ENCODE measurements around the gene ADAMTS2. TPM values are rescaled to one million over a fixed set of nuclear protein-coding genes. Genes with fewer than 3 reads are reported as not detected.
A peak's percentile ranks its signal among the peaks of the same experiment; 100 is the strongest.

ADAMTS2 gene
- total and polyA plus RNA-seq, 2 of the 4 experiments (the other 2 are of a cell fraction) = 19.0 to 58.8 TPM

GRCh38 chr5:179263391-179264052 lies 81.7 kb downstream of the ADAMTS2 start:
- Histone ChIP-seq H3K27ac (ENCODE audit: insufficient read depth, low read length) (0 out of 2 replicates have a peak overlapping the region, but pooled peaks have one; percentile 6), H2BK15ac (ENCODE audit: low read depth, low read length) (no peak overlapping the region; the same call in 2 of the 3 replicates), H3K79me1 (ENCODE audit: low read depth in 1 of 2, low read length in 2 of 2) (peaks cover 28 to 87% of the 10 kb centered on the region in 2 experiments), H3K18ac (ENCODE audit: low read depth, low read length) (no peak overlapping the region), H3K56ac (ENCODE audit: extremely low read depth, insufficient read depth, low read length) (no peak overlapping the region), H4K91ac (ENCODE audit: insufficient read depth, low read depth, low read length) (peak overlapping the region; percentile 99), H4K20me1 (ENCODE audit: insufficient read depth, low read length) (no peaks in the 10 kb centered on the region; the same call in 1 of the 2 replicates), H2BK5ac (ENCODE audit: low read depth, low read length, poor library complexity, severe bottlenecking) (peak overlapping the region; percentile 22), H3K14ac (replicated peaks; ENCODE audit: low read depth, low read length) (no peak overlapping the region), H2AK9ac (replicated peaks; ENCODE audit: low read depth, low read length, poor library complexity) (peak overlapping the region; percentile 79), H3K4ac (ENCODE audit: low read depth, low read length) (peak overlapping the region; percentile 0), H3K9me1 (ENCODE audit: insufficient read depth, low read length) (peaks cover 35% of the 10 kb centered on the region; the same call in 1 of the 2 replicates), H2BK20ac (ENCODE audit: low read depth, low read length) (0 out of 2 replicates have a peak overlapping the region, but pooled peaks have one; percentile 92), H2AK5ac (ENCODE audit: low read depth, low read length) (peak overlapping the region; percentile 89), H3K4me3 (ENCODE audit: insufficient read depth, low read depth, low read length) (no peak overlapping the region), H3K9me3 (ENCODE audit: control insufficient read depth, insufficient read depth, low read length) (no peaks in the 10 kb centered on the region), H4K8ac (ENCODE audit: low read depth in 2 of 2, low read length in 2 of 2) (no peak overlapping the region), H4K5ac (ENCODE audit: low read depth, low read length) (no peak overlapping the region), H3K23ac (ENCODE audit: low read depth, low read length) (no peak overlapping the region), H3K4me1 (ENCODE audit: control insufficient read depth, insufficient read depth, low read length) (peaks cover 49% of the 10 kb centered on the region), H2AFZ (replicated peaks; ENCODE audit: low read length, poor library complexity) (no peak overlapping the region), H3K27me3 (ENCODE audit: control insufficient read depth, insufficient read depth, low read length) (no peaks in the 10 kb centered on the region), H3K36me3 (ENCODE audit: control insufficient read depth, insufficient read depth, low read length) (no peaks in the 10 kb centered on the region; the same call in 1 of the 2 replicates), H3K9ac (ENCODE audit: low read depth, low read length) (no peak overlapping the region), H3K4me2 (ENCODE audit: low read depth, low read length) (no peak overlapping the region), H2BK120ac (ENCODE audit: low read depth, low read length) (peak overlapping the region; percentile 2; the same call in 1 of the 2 replicates)
- ATAC-seq (ENCODE audit: low read depth) (no peak), DNase-seq (no peak)
- WGBS, 2 experiments (ENCODE audit: extremely low coverage in 2 of 2, insufficient read length in 1 of 2) = 94% methylated on average over 13 of the region's 23 CpGs; no CpG with 5 or more reads in 1 of the 2 experiments
- POLR2A ChIA-PET (ENCODE audit: unreplicated experiment) = no interaction called here
- intact Hi-C loops (cut with micrococcal nuclease) (no loop called here), in situ Hi-C loops (cut with MboI; ENCODE audit: low sequenced_read_pairs) (no loop called here), dilution Hi-C loops (cut with HindIII; ENCODE audit: low sequenced_read_pairs, unreplicated experiment) (no loop called here)
- TF ChIP-seq ELK1 (IDR thresholded peaks at IDR 0.05; ENCODE audit: borderline replicate concordance, low read depth, low read length) (no peak), FOS (IDR thresholded peaks at IDR 0.05; ENCODE audit: low read depth, low read length) (no peak), CTCF (conservative IDR thresholded peaks at IDR 0.05; ENCODE audit: low read depth, low read length) (no peak), USF2 (IDR thresholded peaks at IDR 0.05; ENCODE audit: low read depth, low read length) (no peak), RFX5 (IDR thresholded peaks at IDR 0.05; ENCODE audit: low read depth, low read length) (no peak), MXI1 (IDR thresholded peaks at IDR 0.05; ENCODE audit: borderline replicate concordance, low read depth, low read length) (no peak), MAFK (IDR thresholded peaks at IDR 0.05; ENCODE audit: low read depth, low read length) (no peak), POLR2A (IDR thresholded peaks at IDR 0.05; ENCODE audit: low read depth, low read length) (no peak), MAZ (IDR thresholded peaks at IDR 0.05; ENCODE audit: borderline replicate concordance, low read depth, low read length) (no peak), SMC3 (IDR thresholded peaks at IDR 0.05; ENCODE audit: low read depth, low read length) (no peak)
- no TSS peak for BruUV-seq (replicated peaks)
- CTCF ChIA-PET = no interaction called here
